Parathyroid adenoma (tissue), 2 donors: ENCODE data around the gene MDH2.

ENCODE experiments used
- H2AFZ ChIP-seq: fragments of 300-600 bp; sonication (generic); one replicate; pipeline ENCODE4 v1.7.0; 2017; ENCODE audit warnings: antibody characterized with exemption, mild to moderate bottlenecking
- H3K27ac ChIP-seq: fragments of 300-600 bp; sonication (generic); one replicate; pipeline ENCODE4 v1.7.0; 2017
- H3K27me3 ChIP-seq: fragments of 300-600 bp; sonication (generic); one replicate; pipeline ENCODE4 v1.7.0; 2017; ENCODE audit warnings: low read length; ENCODE audit not compliant: control insufficient read depth, insufficient read depth
- H3K36me3 ChIP-seq: fragments of 300-600 bp; sonication (generic); one replicate; pipeline ENCODE4 v1.7.0; 2017; ENCODE audit warnings: low read length; ENCODE audit not compliant: control insufficient read depth, insufficient read depth
- H3K4me1 ChIP-seq: fragments of 300-600 bp; sonication (generic); one replicate; pipeline ENCODE4 v1.7.0; 2017; ENCODE audit warnings: control low read depth
- H3K4me2 ChIP-seq: fragments of 300-600 bp; sonication (generic); one replicate; pipeline ENCODE4 v1.7.0; 2017; ENCODE audit warnings: low read length
- H3K4me3 ChIP-seq: fragments of 300-600 bp; sonication (generic); one replicate; pipeline ENCODE4 v1.7.0; 2017; ENCODE audit warnings: low read depth, low read length
- H3K79me2 ChIP-seq: fragments of 300-600 bp; sonication (generic); one replicate; pipeline ENCODE4 v1.7.0; 2017; ENCODE audit warnings: control low read depth
- H3K9ac ChIP-seq: fragments of 300-600 bp; sonication (generic); one replicate; pipeline ENCODE4 v1.7.0; 2017; ENCODE audit warnings: mild to moderate bottlenecking
- H3K9me3 ChIP-seq: fragments of 300-600 bp; sonication (generic); one replicate; pipeline ENCODE4 v1.7.0; 2017; ENCODE audit warnings: low read length; ENCODE audit not compliant: control insufficient read depth
- TF ChIP-seq, protein P1 (sequence below): fragments of 300-600 bp; sonication (generic); IDR thresholded peaks from one replicate; pipeline ENCODE4 v1.7.0; 2017; ENCODE audit warnings: antibody characterized with exemption, mild to moderate bottlenecking
- donor health status: primary hyperparathyroidism.

Gene MDH2, protein sequence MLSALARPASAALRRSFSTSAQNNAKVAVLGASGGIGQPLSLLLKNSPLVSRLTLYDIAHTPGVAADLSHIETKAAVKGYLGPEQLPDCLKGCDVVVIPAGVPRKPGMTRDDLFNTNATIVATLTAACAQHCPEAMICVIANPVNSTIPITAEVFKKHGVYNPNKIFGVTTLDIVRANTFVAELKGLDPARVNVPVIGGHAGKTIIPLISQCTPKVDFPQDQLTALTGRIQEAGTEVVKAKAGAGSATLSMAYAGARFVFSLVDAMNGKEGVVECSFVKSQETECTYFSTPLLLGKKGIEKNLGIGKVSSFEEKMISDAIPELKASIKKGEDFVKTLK

DNA sequence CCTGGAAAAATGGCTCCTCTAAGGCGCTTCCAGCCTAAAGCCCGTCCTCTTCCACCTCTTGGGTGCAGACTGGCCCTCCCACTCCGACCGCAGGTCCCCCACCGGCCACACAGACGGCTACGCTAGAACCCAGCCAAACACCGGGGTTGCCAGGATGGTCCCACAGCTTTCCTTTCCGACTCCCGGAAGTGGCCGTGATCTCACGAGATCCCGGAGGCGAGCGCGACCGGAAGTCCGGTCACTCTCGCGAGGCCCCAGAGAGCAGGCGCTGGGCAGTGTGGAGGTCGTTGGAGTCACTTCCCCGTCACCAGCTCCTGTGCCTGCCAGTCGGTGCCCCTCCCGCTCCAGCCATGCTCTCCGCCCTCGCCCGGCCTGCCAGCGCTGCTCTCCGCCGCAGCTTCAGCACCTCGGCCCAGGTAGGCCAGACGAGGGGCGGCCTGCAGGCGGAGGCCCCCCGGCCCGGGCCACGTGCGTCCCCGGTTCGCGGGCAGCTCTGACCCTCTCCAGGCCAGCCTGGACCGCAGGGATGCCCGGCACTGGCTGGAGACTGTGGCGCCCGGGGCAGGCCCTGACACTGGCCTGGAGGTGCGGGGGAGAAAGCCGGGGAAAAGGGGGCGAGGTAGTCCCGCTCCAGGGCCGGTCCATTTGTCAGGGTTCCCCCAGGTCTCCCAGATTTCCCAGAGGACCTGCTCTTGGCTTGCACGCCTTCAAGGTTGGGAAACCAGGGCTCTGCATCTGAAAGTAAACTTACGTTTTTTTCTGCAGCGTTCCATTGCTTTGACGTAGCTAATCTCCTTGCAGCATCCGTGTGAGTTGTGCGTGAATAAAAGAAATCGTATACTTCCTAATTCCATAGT, at the start of gene MDH2, which contains the start of gene STYXL1:
MDH2 (plus strand) TSS at position 296 of the 857 bp plus-strand sequence; CDS start at position 351, 55 bp downstream.
STYXL1 (minus strand) TSS at position 190 of the 857 bp plus-strand sequence. CDS start 17,477 bp downstream, outside the sequence.
- peak within 1 kb of the TSS; percentile 30 for H3K9ac ChIP-seq
- no peaks in the 10 kb centered on the region for H3K9me3 ChIP-seq
- peaks cover 12% of the 10 kb centered on the region for H3K4me1 ChIP-seq
- H3K27ac ChIP-seq, result peak within 1 kb of the TSS; percentile 75
- peak within 1 kb of the TSS; percentile 95 for H3K4me3 ChIP-seq
- H3K27me3 ChIP-seq, result no peaks in the 10 kb centered on the region
- H3K36me3 ChIP-seq, result no peaks in the 10 kb centered on the region
- TF ChIP-seq, protein P1, sequence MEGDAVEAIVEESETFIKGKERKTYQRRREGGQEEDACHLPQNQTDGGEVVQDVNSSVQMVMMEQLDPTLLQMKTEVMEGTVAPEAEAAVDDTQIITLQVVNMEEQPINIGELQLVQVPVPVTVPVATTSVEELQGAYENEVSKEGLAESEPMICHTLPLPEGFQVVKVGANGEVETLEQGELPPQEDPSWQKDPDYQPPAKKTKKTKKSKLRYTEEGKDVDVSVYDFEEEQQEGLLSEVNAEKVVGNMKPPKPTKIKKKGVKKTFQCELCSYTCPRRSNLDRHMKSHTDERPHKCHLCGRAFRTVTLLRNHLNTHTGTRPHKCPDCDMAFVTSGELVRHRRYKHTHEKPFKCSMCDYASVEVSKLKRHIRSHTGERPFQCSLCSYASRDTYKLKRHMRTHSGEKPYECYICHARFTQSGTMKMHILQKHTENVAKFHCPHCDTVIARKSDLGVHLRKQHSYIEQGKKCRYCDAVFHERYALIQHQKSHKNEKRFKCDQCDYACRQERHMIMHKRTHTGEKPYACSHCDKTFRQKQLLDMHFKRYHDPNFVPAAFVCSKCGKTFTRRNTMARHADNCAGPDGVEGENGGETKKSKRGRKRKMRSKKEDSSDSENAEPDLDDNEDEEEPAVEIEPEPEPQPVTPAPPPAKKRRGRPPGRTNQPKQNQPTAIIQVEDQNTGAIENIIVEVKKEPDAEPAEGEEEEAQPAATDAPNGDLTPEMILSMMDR, result no peak
- peak within 1 kb of the TSS; percentile 96 for H3K4me2 ChIP-seq
- peaks cover 55% of the 10 kb centered on the region for H3K79me2 ChIP-seq
- H2AFZ ChIP-seq, result peak within 1 kb of the TSS; percentile 69

DNA sequence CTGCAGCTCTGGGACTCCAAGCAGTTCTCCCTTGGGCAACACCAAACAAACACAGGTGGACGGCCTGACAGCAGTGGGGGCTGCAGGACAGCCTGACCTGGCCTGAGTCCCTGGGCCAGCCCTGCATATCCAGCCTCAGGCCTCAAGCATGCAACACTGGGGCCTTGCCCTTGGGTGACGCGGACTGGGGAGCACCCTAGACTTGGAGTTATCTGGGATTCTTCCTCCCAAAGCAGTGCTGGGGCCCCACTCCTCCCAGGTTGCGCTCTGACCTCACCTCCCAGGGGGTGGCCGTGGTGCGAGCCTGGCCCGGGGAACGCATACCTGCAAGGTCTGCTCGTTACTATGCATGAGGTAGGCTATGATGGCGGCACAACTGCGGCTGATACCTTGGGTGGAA, 47.3 kb upstream of the MDH2 start:
- H3K4me1 ChIP-seq, result no peaks in the 10 kb centered on the region
- H3K79me2 ChIP-seq, result no peaks in the 10 kb centered on the region
- no peak overlapping the region for H3K4me3 ChIP-seq
- TF ChIP-seq, protein P1, result no peak
- no peak overlapping the region for H3K27ac ChIP-seq
- no peak overlapping the region for H3K4me2 ChIP-seq
- H3K9me3 ChIP-seq, result no peaks in the 10 kb centered on the region
- no peak overlapping the region for H3K9ac ChIP-seq
- H2AFZ ChIP-seq, result no peak overlapping the region
- H3K36me3 ChIP-seq, result no peaks in the 10 kb centered on the region
- no peaks in the 10 kb centered on the region for H3K27me3 ChIP-seq

DNA sequence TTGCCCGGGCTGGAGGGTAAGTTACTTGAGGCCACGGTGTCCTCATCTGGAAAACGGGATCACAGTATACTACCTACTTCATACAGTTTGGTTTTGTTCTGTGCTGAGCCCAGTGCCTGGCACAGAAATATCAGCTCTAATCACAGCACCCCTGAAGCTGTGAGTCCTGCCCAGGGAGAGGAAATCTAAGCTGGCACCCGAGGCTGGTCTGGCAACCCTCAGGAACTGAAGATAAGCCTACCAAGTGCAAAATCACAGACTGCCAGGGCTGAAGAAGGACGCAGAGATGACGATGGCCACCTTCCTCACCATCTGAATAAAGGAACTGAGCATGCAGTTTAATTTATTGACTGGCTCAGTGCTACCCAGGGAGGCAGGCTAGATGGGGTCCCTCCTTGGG, 45.8 kb upstream of the MDH2 start:
- H3K4me3 ChIP-seq, result no peak overlapping the region
- H3K4me1 ChIP-seq, result no peaks in the 10 kb centered on the region
- H3K79me2 ChIP-seq, result peaks cover 3% of the 10 kb centered on the region
- H3K9me3 ChIP-seq, result no peaks in the 10 kb centered on the region
- H3K9ac ChIP-seq, result no peak overlapping the region
- H3K27ac ChIP-seq, result no peak overlapping the region
- TF ChIP-seq, protein P1, result no peak
- H2AFZ ChIP-seq, result no peak overlapping the region
- no peaks in the 10 kb centered on the region for H3K27me3 ChIP-seq
- H3K36me3 ChIP-seq, result no peaks in the 10 kb centered on the region
- H3K4me2 ChIP-seq, result no peak overlapping the region

DNA sequence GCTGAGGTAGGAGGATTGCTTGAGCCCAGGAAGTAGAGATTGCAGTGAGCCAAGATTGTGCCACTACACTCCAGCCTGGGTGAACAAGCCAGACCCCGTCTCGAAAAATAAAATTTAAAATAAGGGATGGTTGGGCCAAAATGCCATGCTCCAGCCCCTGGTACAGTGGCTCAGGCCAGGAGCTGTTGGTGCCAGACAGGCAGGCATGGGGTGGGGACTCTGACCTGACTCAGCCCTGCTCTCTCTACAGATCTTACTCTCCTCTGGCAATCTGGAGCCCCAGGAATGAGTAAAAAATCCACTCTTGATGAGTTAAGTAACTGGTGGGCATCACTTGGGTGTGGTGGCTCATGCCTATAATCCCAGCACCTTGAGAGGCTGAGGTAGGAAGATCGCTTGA, 45.1 kb upstream of the MDH2 start:
- H3K9me3 ChIP-seq, result no peaks in the 10 kb centered on the region
- no peaks in the 10 kb centered on the region for H3K4me1 ChIP-seq
- H3K79me2 ChIP-seq, result peaks cover 7% of the 10 kb centered on the region

More for the DNA sequence above, 45.1 kb upstream of the MDH2 start:
- Histone ChIP-seq H2AFZ (no peak overlapping the region), H3K36me3 (no peaks in the 10 kb centered on the region), H3K4me2 (no peak overlapping the region), H3K9ac (no peak overlapping the region), H3K27ac (no peak overlapping the region), H3K4me3 (no peak overlapping the region), H3K27me3 (no peaks in the 10 kb centered on the region)
- TF ChIP-seq, protein P1, result no peak
